Right lung (tissue), 5 donors: ENCODE measurements around the gene FBXO17. TPM values are rescaled to one million over a fixed set of nuclear protein-coding genes. Genes with fewer than 3 reads are reported as not detected.
"Not testable (repeated sequence)": the region's sequence is repeated elsewhere in the genome, so short reads cannot be mapped to it uniquely, and the experiment has no call there.

ENCODE experiments used
- DNase-seq, 2 donors: peaks; one replicate each; pipeline ENCODE4 v3.0.0-alpha.2; 2013
- polyA plus RNA-seq, 5 donors: library from polyadenylated mRNA; unstranded; fragments of 120-200 nt; gene quantifications; one replicate each; pipeline versions ENCODE4 v1.2.1 to v1.2.3, GENCODE V29; 2013; ENCODE audit warnings: inconsistent platforms in 1 of 5, low replicate concordance in 1 of 5; ENCODE audit not compliant: insufficient read length in 5 of 5, insufficient read depth in 1 of 5

FBXO17 gene
- polyA plus RNA-seq, 5 donors, result 36.5 to 48.9 (median 44.2) TPM

GRCh38 chr19:38946229-38947010 lies 29.1 kb downstream of the FBXO17 start:
- DNase-seq, result no peak

GRCh38 chr19:38945562-38946228 lies 29.8 kb downstream of the FBXO17 start:
- DNase-seq, result no peak

- no peak for DNase-seq
Measured at GRCh38 chr19:38944981-38945506, 30.5 kb downstream of the FBXO17 start.

GRCh38 chr19:38942471-38943181 lies 32.9 kb downstream of the FBXO17 start:
- no peak for DNase-seq

- no peak for DNase-seq
Measured at GRCh38 chr19:38941979-38942378, 33.6 kb downstream of the FBXO17 start.

- not testable (repeated sequence) for DNase-seq
Measured at GRCh38 chr19:38941466-38941865, 34.1 kb downstream of the FBXO17 start.

- no peak for DNase-seq
Measured at GRCh38 chr19:38939957-38940356, 35.6 kb downstream of the FBXO17 start.

GRCh38 chr19:38933544-38933943 lies 42.0 kb downstream of the FBXO17 start:
- DNase-seq, result no peak

- no peak for DNase-seq
Measured at GRCh38 chr19:38932425-38933179, 42.9 kb downstream of the FBXO17 start.

- DNase-seq, result no peak
Measured at GRCh38 chr19:38931521-38931793, 44.1 kb downstream of the FBXO17 start.

GRCh38 chr19:38930776-38931520 lies 44.6 kb downstream of the FBXO17 start, which contains the start of gene MRPS12:
Gene MRPS12 (plus strand): TSS chr19:38930944. CDS start chr19:38931295, 351 bp downstream.
- DNase-seq, result peak; percentile 98 to 99

- peak in 1 of 2 donors; percentile 95 for DNase-seq
Measured at GRCh38 chr19:38929929-38930775, 45.4 kb downstream of the FBXO17 start, which contains the start of gene SARS2. Gene SARS2 (minus strand): TSS chr19:38930763. CDS start chr19:38930736, 27 bp downstream.

- DNase-seq, result no peak
Measured at GRCh38 chr19:38928391-38929001, 47.0 kb downstream of the FBXO17 start.

- DNase-seq, result no peak
Measured at GRCh38 chr19:38924388-38924787, 51.2 kb downstream of the FBXO17 start.

GRCh38 chr19:38922482-38922881 lies 53.1 kb downstream of the FBXO17 start:
- no peak for DNase-seq

- no peak for DNase-seq
Measured at GRCh38 chr19:38921420-38922274, 53.9 kb downstream of the FBXO17 start.

GRCh38 chr19:38920602-38921419 lies 54.7 kb downstream of the FBXO17 start:
- DNase-seq, result no peak
